Esophagus muscularis mucosa (tissue), 4 donors: Measurements from ENCODE around the gene KYNU. TPM values are rescaled to one million over a fixed set of nuclear protein-coding genes. Genes with fewer than 3 reads are reported as not detected.

Experiments
- DNase-seq: peaks from one replicate; pipeline ENCODE4 v3.0.0-alpha.2; 2017; ENCODE audit errors: extremely low spot score
- H3K27ac ChIP-seq, 4 donors: fragments of 200-600 bp; sonication (generic); replicated peaks in 1 of 4; 1 replicate in 3 of 4; 2 replicates in 1 of 4; pipeline ENCODE4 v1.5.1; 2016 to 2019; ENCODE audit warnings: mild to moderate bottlenecking in 1 of 4
- H3K27me3 ChIP-seq, 4 donors: fragments of 200-600 bp; sonication (generic); one replicate each; pipeline versions ENCODE4 v1.5.1 to v1.6.0; 2016 to 2019
- H3K36me3 ChIP-seq, 4 donors: fragments of 200-600 bp; sonication (generic); one replicate each; pipeline ENCODE4 v1.5.1; 2016 to 2019
- H3K4me1 ChIP-seq, 4 donors: fragments of 200-600 bp; sonication (generic); one replicate each; pipeline ENCODE4 v1.5.1; 2016 to 2019
- H3K4me3 ChIP-seq, 4 donors: fragments of 200-600 bp; sonication (generic); 1 replicate in 2 of 4; 2 replicates in 2 of 4; pipeline ENCODE4 v1.5.1; 2016 to 2019; ENCODE audit warnings: mild to moderate bottlenecking in 4 of 4, moderate library complexity in 1 of 4
- H3K9me3 ChIP-seq, 4 donors: fragments of 200-600 bp; sonication (generic); 1 replicate in 3 of 4; 2 replicates in 1 of 4; pipeline ENCODE4 v1.5.1; 2016 to 2019
- CTCF ChIP-seq, 3 experiments: fragments of 200-600 bp in 2 of 3; fragments of 450-650 bp in 1 of 3; sonication (generic) in 2 of 3; IDR thresholded peaks; one replicate each; pipeline ENCODE4 v1.5.1; 2017 to 2019; ENCODE audit warnings: antibody characterized with exemption in 3 of 3, mild to moderate bottlenecking in 2 of 3, moderate library complexity in 1 of 3
- EP300 ChIP-seq: sonication (generic); formaldehyde crosslinking; IDR thresholded peaks from one replicate; pipeline ENCODE4 v1.6.1; 2017; ENCODE audit warnings: antibody characterized with exemption
- POLR2A ChIP-seq: fragments of 450-650 bp; IDR thresholded peaks from one replicate; pipeline ENCODE4 v1.6.1; 2017; ENCODE audit warnings: antibody characterized with exemption, moderate library complexity, mild to moderate bottlenecking, low read depth
- POLR2AphosphoS5 ChIP-seq, 2 donors: sonication (generic); formaldehyde crosslinking; IDR thresholded peaks; one replicate each; pipeline ENCODE4 v1.6.1; 2017; ENCODE audit warnings: antibody characterized with exemption in 2 of 2
- WGBS: methylation state at CpG from one replicate; pipeline ENCODE4 v1.1.5; 2018; 5-methylcytosine and 5-hydroxymethylcytosine counted together
- intact Hi-C: fragments of 100-400 bp; cut with DNase I; formaldehyde crosslinking; loops from one replicate; pipeline ENCODE4 v1.15.1; 2023
- total RNA-seq, 4 donors: library from RNA; depleted of rRNA; stranded (reverse); fragments of >200 nt; gene quantifications; one replicate each; pipeline versions ENCODE4 v1.1.0 to v1.2.1, GENCODE V29; 2016

The KYNU gene
- total RNA-seq, 4 donors from 2014 or later: 1.2 to 9.4 (median 3.9) TPM

GRCh38 chr2:143026411-143027054, 149.1 kb downstream of the KYNU start:
- Histone ChIP-seq H3K27me3 (peaks cover 0 to 9% (median 0%) of the 10 kb centered on the region in 4 donors), H3K36me3 (no peaks in the 10 kb centered on the region), H3K4me3 (no peak overlapping the region), H3K4me1 (peaks cover 0 to 8% (median 3%) of the 10 kb centered on the region in 4 donors), H3K27ac (no peak overlapping the region), H3K9me3 (no peaks in the 10 kb centered on the region)
- 29% methylated on average over 25 of the region's 28 CpGs for WGBS
- TF ChIP-seq POLR2AphosphoS5 (IDR thresholded peaks at IDR 0.05) (no peak), EP300 (no peak), POLR2A (no peak), CTCF (IDR thresholded peaks at IDR 0.05) (no peak)
- intact Hi-C loops: no loop called here
- DNase-seq: no peak

GRCh38 chr2:143029141-143029540, 151.7 kb downstream of the KYNU start:
- TF ChIP-seq POLR2A (no peak), POLR2AphosphoS5 (IDR thresholded peaks at IDR 0.05) (no peak), CTCF (IDR thresholded peaks at IDR 0.05) (no peak), EP300 (no peak)

GRCh38 chr2:143030127-143030526, 152.7 kb downstream of the KYNU start:
- Histone ChIP-seq H3K4me1 (peaks cover 0 to 12% (median 3%) of the 10 kb centered on the region in 4 donors), H3K36me3 (no peaks in the 10 kb centered on the region), H3K4me3 (no peak overlapping the region), H3K27ac (no peak overlapping the region), H3K9me3 (no peaks in the 10 kb centered on the region), H3K27me3 (peaks cover 0 to 9% (median 0%) of the 10 kb centered on the region in 4 donors)
- TF ChIP-seq EP300 (no peak), POLR2A (no peak), POLR2AphosphoS5 (IDR thresholded peaks at IDR 0.05) (no peak), CTCF (IDR thresholded peaks at IDR 0.05) (no peak)
- WGBS: 78% methylated on average over 2 of the region's 2 CpGs
- intact Hi-C loops: no loop called here
- DNase-seq: no peak

More at GRCh38 chr2:143029141-143029540, 151.7 kb downstream of the KYNU start:
- no peaks in the 10 kb centered on the region for H3K9me3 ChIP-seq
- no peak overlapping the region for H3K4me3 ChIP-seq
- DNase-seq: no peak
- H3K36me3 ChIP-seq: no peaks in the 10 kb centered on the region
- no peak overlapping the region for H3K27ac ChIP-seq
- intact Hi-C loops: no loop called here
- peaks cover 0 to 8% (median 3%) of the 10 kb centered on the region in 4 donors for H3K4me1 ChIP-seq
- peaks cover 0 to 9% (median 0%) of the 10 kb centered on the region in 4 donors for H3K27me3 ChIP-seq
- WGBS: 94% methylated on average over 2 of the region's 2 CpGs

- no peaks in the 10 kb centered on the region for H3K27me3 ChIP-seq
- H3K4me3 ChIP-seq: no peak overlapping the region
- intact Hi-C loops: loop anchor here (2.0 kb wide), 1 partner anchor 224 kb away; no protein-coding TSS in a partner anchor
- no peak overlapping the region for H3K27ac ChIP-seq
- H3K9me3 ChIP-seq: no peaks in the 10 kb centered on the region
- DNase-seq: no peak
- no peaks in the 10 kb centered on the region for H3K36me3 ChIP-seq
- TF ChIP-seq POLR2A (no peak), CTCF (IDR thresholded peaks at IDR 0.05) (peak; percentile 96 to 99 (median 99))
- WGBS: 35% methylated on average over 5 of the region's 5 CpGs
- H3K4me1 ChIP-seq: peaks cover 0 to 4% (median 0%) of the 10 kb centered on the region in 4 donors
These were observed 157.0 kb downstream of the KYNU start for GRCh38 chr2:143034292-143035074.
